ENCODE data around the gene GAB2.

GAB2 gene

DNA sequence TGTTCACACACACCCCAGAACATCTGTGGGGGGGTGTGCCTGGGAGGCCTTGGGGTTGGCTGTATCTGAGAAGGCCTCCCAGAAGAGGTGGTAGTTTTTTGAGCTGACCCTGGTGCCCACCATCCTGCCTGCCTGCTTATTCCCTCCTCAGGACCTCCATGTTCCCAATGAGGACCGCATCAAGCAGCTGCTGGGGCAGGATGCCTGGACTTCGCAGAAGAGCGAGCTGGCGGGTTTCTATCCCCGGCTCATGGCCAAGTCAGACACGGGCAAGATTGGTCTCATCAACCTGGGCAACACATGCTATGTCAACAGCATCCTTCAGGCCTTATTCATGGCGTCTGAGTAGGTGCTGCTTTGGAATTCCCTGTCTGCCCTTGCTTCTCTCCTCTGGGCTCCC lies 211.9 kb downstream of the GAB2 start:
- no peak overlapping the region for H3K27ac ChIP-seq (ENCODE audit: low read depth, low read length)
- no peak overlapping the region for H3K4me3 ChIP-seq (ENCODE audit: low read depth in 1 of 2, low read length in 2 of 2)
- H3K4me1 ChIP-seq (ENCODE audit: control insufficient read depth in 1 of 2, insufficient read depth in 2 of 2, low read length in 2 of 2): peaks cover 4 to 10% of the 10 kb centered on the region in 2 donors
- H3K9me3 ChIP-seq (ENCODE audit: control insufficient read depth in 1 of 2, low read length in 2 of 2): no peaks in the 10 kb centered on the region
- H3K27me3 ChIP-seq (ENCODE audit: control insufficient read depth in 1 of 2, insufficient read depth in 2 of 2, low read length in 2 of 2): no peaks in the 10 kb centered on the region
- H3K36me3 ChIP-seq (ENCODE audit: control insufficient read depth in 1 of 2, insufficient read depth in 2 of 2, low read length in 2 of 2): peaks cover 5 to 26% of the 10 kb centered on the region in 2 donors
- H3K9ac ChIP-seq (ENCODE audit: low read depth in 1 of 2, low read length in 2 of 2): no peak overlapping the region

DNA sequence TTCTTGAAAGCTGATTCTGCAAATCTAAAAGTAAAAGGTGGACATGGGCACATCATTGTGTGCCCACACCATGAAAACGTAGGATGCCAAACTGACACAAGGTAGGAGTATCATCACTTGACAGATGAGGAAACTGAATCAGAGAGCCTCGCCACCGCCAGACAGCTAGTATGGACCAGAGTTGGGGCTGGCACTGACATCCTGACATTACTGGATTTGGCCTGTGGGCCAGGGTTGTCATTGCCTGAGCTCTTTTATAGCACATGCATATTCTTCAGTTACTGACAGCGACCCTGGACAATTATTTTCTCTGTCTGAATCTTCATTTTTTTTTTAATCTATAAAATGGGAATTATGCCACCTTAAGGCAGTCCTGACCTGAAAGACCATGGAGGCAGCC lies 212.4 kb downstream of the GAB2 start:
- Histone ChIP-seq H3K27me3 (ENCODE audit: control insufficient read depth in 1 of 2, insufficient read depth in 2 of 2, low read length in 2 of 2) (no peaks in the 10 kb centered on the region), H3K4me3 (ENCODE audit: low read depth in 1 of 2, low read length in 2 of 2) (no peak overlapping the region), H3K9ac (ENCODE audit: low read depth in 1 of 2, low read length in 2 of 2) (no peak overlapping the region), H3K9me3 (ENCODE audit: control insufficient read depth in 1 of 2, low read length in 2 of 2) (no peaks in the 10 kb centered on the region), H3K36me3 (ENCODE audit: control insufficient read depth in 1 of 2, insufficient read depth in 2 of 2, low read length in 2 of 2) (peaks cover 2 to 30% of the 10 kb centered on the region in 2 donors), H3K4me1 (ENCODE audit: control insufficient read depth in 1 of 2, insufficient read depth in 2 of 2, low read length in 2 of 2) (peaks cover 4 to 10% of the 10 kb centered on the region in 2 donors), H3K27ac (ENCODE audit: low read depth, low read length) (no peak overlapping the region)

DNA sequence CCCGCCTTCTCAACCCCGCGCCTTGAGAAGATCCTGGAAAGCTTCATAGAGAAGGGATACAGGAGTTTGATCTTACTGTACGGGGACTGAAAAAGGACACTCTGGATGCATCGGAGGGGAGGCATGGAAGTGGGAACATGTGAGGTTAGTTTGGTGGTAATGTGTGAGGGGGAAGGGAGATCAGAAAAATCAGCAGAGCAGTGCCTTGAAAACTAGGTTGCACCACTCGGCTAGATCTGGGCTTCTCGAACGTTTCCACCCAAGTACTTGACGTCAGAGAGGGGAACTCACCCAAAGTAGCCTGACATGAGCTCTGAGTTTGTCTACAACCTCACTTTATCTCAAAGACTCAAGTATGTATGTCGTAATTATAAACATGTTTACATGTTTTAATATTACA lies 214.4 kb downstream of the GAB2 start:
- no peaks in the 10 kb centered on the region for H3K27me3 ChIP-seq (ENCODE audit: control insufficient read depth in 1 of 2, insufficient read depth in 2 of 2, low read length in 2 of 2)
- H3K9ac ChIP-seq (ENCODE audit: low read depth in 1 of 2, low read length in 2 of 2): no peak overlapping the region
- peaks cover 4 to 10% of the 10 kb centered on the region in 2 donors for H3K4me1 ChIP-seq (ENCODE audit: control insufficient read depth in 1 of 2, insufficient read depth in 2 of 2, low read length in 2 of 2)
- H3K9me3 ChIP-seq (ENCODE audit: control insufficient read depth in 1 of 2, low read length in 2 of 2): no peaks in the 10 kb centered on the region
- H3K4me3 ChIP-seq (ENCODE audit: low read depth in 1 of 2, low read length in 2 of 2): peak overlapping the region; percentile 40 to 42
- H3K27ac ChIP-seq (ENCODE audit: low read depth, low read length): no peak overlapping the region
- H3K36me3 ChIP-seq (ENCODE audit: control insufficient read depth in 1 of 2, insufficient read depth in 2 of 2, low read length in 2 of 2): peaks cover 2 to 31% of the 10 kb centered on the region in 2 donors

DNA sequence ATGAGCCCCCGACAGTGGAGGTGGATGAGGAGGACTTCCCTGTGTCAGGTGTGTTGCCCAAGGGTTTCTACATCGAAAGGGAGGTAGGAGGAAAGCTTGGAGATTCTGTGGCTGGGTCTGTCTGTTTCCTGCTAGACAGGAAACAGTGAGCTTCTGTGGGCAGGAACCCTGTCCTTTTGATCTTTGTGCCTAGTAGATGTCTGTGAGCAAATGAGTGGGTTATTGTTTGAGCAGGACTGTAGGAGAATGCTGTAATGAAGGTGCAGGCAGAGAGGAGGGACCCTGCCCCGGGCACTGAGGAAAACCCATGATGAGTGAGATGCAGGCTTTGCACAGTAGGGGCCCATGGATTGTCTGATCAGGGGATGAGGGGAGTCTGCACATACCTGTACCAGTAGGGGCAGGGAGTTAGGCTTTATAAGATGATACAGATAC lies 214.9 kb downstream of the GAB2 start:
- Histone ChIP-seq H3K4me1 (ENCODE audit: control insufficient read depth in 1 of 2, insufficient read depth in 2 of 2, low read length in 2 of 2) (peaks cover 4 to 10% of the 10 kb centered on the region in 2 donors), H3K4me3 (ENCODE audit: low read depth in 1 of 2, low read length in 2 of 2) (peak overlapping the region; percentile 40 to 42), H3K27me3 (ENCODE audit: control insufficient read depth in 1 of 2, insufficient read depth in 2 of 2, low read length in 2 of 2) (no peaks in the 10 kb centered on the region), H3K9ac (ENCODE audit: low read depth in 1 of 2, low read length in 2 of 2) (no peak overlapping the region), H3K27ac (ENCODE audit: low read depth, low read length) (no peak overlapping the region), H3K9me3 (ENCODE audit: control insufficient read depth in 1 of 2, low read length in 2 of 2) (no peaks in the 10 kb centered on the region), H3K36me3 (ENCODE audit: control insufficient read depth in 1 of 2, insufficient read depth in 2 of 2, low read length in 2 of 2) (peaks cover 2 to 35% of the 10 kb centered on the region in 2 donors)

DNA sequence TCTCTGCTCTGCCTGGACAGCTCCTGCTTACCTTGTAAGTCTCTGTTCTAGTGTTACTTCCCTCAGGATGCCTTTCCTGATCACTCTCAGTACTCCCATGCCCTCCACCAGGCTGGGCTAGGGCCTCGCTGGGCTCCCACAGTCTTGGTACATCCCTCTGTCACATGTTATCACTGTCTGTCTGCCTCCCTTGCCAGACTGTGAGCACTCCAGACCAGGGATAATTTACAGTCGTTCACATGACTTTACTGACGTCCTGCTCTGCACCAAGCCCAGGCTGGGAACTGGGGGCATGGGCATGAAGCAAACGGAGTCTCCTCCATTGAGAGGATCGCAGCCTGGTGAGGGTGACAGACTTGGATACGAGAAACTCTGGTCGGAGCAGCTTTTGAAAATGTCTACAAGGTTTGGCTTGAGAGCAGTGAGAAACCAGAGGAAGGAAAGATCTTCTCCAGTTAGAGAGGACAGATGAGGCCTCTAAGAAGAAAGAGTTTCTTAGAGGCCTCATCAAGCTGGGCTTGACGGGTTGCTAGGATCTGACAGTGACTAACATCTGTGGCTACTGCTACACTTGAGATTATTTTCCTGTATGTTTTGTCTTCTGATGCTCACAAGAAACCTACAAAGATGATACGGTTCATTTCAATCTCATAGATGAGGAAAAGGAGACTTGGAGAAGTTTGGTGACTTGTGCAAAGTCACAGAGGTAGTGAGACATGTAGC lies 216.4 kb downstream of the GAB2 start:
- Histone ChIP-seq H3K4me1 (ENCODE audit: control insufficient read depth in 1 of 2, insufficient read depth in 2 of 2, low read length in 2 of 2) (peaks cover 4 to 10% of the 10 kb centered on the region in 2 donors), H3K4me3 (ENCODE audit: low read depth in 1 of 2, low read length in 2 of 2) (no peak overlapping the region), H3K27me3 (ENCODE audit: control insufficient read depth in 1 of 2, insufficient read depth in 2 of 2, low read length in 2 of 2) (no peaks in the 10 kb centered on the region), H3K9me3 (ENCODE audit: control insufficient read depth in 1 of 2, low read length in 2 of 2) (no peaks in the 10 kb centered on the region), H3K27ac (ENCODE audit: low read depth, low read length) (no peak overlapping the region), H3K9ac (ENCODE audit: low read depth in 1 of 2, low read length in 2 of 2) (no peak overlapping the region), H3K36me3 (ENCODE audit: control insufficient read depth in 1 of 2, insufficient read depth in 2 of 2, low read length in 2 of 2) (peaks cover 2 to 37% of the 10 kb centered on the region in 2 donors)

DNA sequence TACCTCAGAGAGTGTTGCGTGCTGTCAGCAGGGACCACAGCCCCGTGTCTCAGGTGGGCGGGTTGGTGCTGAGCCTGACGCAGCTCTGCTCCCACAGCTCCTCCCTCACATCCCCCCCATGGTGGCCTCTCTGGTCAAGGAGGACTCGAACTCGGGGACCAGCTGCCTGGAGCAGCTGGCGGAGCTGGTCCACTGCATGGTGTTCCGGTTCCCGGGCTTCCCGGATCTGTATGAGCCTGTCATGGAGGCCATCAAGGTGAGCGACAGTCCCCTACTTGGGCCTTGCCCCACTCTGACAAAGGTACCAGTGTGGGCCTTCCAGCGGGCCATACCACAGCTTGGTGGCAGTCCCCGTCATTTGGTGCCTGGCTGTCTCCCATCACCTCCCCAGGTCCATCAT lies 217.1 kb downstream of the GAB2 start:
- H3K4me1 ChIP-seq (ENCODE audit: control insufficient read depth in 1 of 2, insufficient read depth in 2 of 2, low read length in 2 of 2): peaks cover 4 to 10% of the 10 kb centered on the region in 2 donors
- no peaks in the 10 kb centered on the region for H3K27me3 ChIP-seq (ENCODE audit: control insufficient read depth in 1 of 2, insufficient read depth in 2 of 2, low read length in 2 of 2)
- no peak overlapping the region for H3K27ac ChIP-seq (ENCODE audit: low read depth, low read length)
- no peak overlapping the region for H3K9ac ChIP-seq (ENCODE audit: low read depth in 1 of 2, low read length in 2 of 2)
- no peaks in the 10 kb centered on the region for H3K9me3 ChIP-seq (ENCODE audit: control insufficient read depth in 1 of 2, low read length in 2 of 2)
- peaks cover 0 to 37% of the 10 kb centered on the region in 2 donors for H3K36me3 ChIP-seq (ENCODE audit: control insufficient read depth in 1 of 2, insufficient read depth in 2 of 2, low read length in 2 of 2)
- H3K4me3 ChIP-seq (ENCODE audit: low read depth in 1 of 2, low read length in 2 of 2): no peak overlapping the region

DNA sequence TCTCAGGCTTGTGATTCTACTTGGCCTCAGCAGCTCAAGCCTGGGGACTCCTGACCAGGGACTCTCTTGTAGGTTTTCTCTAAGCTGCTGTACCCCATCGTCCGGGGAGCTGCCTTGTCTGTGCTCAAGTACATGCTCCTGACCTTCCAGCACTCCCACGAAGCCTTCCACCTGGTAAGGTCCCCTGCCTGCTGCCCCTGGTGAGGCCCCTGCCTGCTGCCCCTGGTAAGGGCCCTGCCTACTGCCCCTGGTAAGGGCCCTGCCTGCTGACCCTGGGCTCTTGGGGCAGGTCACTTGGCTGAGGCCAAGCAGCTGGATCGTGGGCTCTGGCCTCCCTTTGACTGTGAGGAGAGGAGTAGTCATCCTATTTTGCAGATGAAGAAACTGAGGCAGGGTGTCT lies 217.6 kb downstream of the GAB2 start:
- Histone ChIP-seq H3K4me1 (ENCODE audit: control insufficient read depth in 1 of 2, insufficient read depth in 2 of 2, low read length in 2 of 2) (peaks cover 6 to 12% of the 10 kb centered on the region in 2 donors), H3K9me3 (ENCODE audit: control insufficient read depth in 1 of 2, low read length in 2 of 2) (no peaks in the 10 kb centered on the region), H3K9ac (ENCODE audit: low read depth in 1 of 2, low read length in 2 of 2) (no peak overlapping the region), H3K4me3 (ENCODE audit: low read depth in 1 of 2, low read length in 2 of 2) (no peak overlapping the region), H3K27me3 (ENCODE audit: control insufficient read depth in 1 of 2, insufficient read depth in 2 of 2, low read length in 2 of 2) (no peaks in the 10 kb centered on the region), H3K36me3 (ENCODE audit: control insufficient read depth in 1 of 2, insufficient read depth in 2 of 2, low read length in 2 of 2) (peaks cover 0 to 33% of the 10 kb centered on the region in 2 donors), H3K27ac (ENCODE audit: low read depth, low read length) (no peak overlapping the region)

DNA sequence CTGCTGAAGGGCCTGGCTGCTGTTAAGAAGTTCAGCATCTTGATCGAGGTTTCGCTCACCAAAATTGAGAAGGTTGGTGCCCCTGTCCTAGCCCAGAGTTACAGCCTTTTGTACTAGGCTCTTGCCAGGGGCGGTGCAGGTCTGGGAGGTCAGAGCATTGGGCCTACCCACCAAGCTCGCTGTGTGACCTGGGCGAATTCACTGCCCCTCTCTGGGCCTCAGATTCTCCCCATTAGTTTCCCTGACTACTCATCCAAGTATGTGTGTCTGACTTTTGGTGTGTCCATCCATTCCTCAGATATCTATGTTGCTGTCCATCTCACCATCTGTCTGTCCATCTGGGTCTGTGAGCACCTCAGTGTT lies 218.0 kb downstream of the GAB2 start:
- peaks cover 10 to 16% of the 10 kb centered on the region in 2 donors for H3K4me1 ChIP-seq (ENCODE audit: control insufficient read depth in 1 of 2, insufficient read depth in 2 of 2, low read length in 2 of 2)
- peaks cover 0 to 32% of the 10 kb centered on the region in 2 donors for H3K36me3 ChIP-seq (ENCODE audit: control insufficient read depth in 1 of 2, insufficient read depth in 2 of 2, low read length in 2 of 2)
- H3K9ac ChIP-seq (ENCODE audit: low read depth in 1 of 2, low read length in 2 of 2): no peak overlapping the region
- no peaks in the 10 kb centered on the region for H3K9me3 ChIP-seq (ENCODE audit: control insufficient read depth in 1 of 2, low read length in 2 of 2)
- H3K4me3 ChIP-seq (ENCODE audit: low read depth in 1 of 2, low read length in 2 of 2): no peak overlapping the region
- no peak overlapping the region for H3K27ac ChIP-seq (ENCODE audit: low read depth, low read length)
- no peaks in the 10 kb centered on the region for H3K27me3 ChIP-seq (ENCODE audit: control insufficient read depth in 1 of 2, insufficient read depth in 2 of 2, low read length in 2 of 2)

DNA sequence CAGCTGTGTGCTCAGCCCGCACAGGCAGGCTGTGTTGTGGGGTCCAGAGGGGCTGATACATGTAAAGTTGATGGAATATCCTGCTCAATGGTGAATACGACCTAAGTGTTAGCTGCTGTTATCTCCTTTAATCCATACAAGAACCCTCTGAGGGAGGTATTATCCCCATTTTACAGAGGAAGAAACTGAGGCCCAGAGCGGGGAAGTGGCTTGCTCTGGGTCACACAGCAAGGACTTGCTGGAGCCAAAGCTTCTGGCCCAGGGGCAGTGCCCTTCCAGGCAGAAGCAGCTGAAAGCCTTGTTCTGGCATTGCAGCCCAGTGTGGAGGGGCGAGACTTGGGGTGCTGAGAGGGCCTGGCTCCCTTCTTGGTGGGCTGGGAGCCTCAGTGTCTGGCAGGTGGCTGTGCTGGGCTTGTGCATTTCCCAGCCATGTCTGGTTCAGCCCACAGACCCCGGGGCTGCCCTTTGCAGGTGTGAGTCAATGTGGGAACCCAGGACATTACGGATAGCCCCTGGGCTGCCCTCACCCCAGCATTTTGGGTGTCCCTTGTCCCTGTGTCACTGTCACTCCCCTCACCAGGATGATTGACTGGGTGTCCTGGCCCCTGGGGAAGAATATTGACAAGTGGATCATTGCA lies 218.5 kb downstream of the GAB2 start:
- Histone ChIP-seq H3K36me3 (ENCODE audit: control insufficient read depth in 1 of 2, insufficient read depth in 2 of 2, low read length in 2 of 2) (peaks cover 0 to 32% of the 10 kb centered on the region in 2 donors), H3K9ac (ENCODE audit: low read depth in 1 of 2, low read length in 2 of 2) (no peak overlapping the region)

DNA sequence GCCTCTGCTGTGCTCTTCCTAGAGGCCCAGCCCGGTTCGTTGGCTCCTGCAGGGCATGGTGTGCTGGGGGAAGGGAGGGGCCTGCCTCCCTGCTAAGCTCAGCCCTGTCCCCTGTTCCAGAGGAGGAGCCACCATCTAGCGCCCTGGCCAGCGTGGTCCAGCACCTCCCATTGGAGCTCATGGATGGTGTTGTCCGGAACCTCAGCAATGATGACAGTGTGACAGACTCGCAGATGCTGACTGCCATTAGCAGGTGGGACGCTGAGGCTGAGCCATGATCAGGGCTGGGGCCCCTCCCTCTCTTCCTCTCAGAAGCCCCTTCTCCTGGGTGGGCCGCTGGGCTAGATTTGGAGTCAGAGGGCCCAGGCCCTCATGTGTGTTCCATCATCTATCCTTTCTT lies 219.8 kb downstream of the GAB2 start:
- Histone ChIP-seq H3K4me3 (ENCODE audit: low read depth in 1 of 2, low read length in 2 of 2) (no peak overlapping the region), H3K27me3 (ENCODE audit: control insufficient read depth in 1 of 2, insufficient read depth in 2 of 2, low read length in 2 of 2) (no peaks in the 10 kb centered on the region), H3K4me1 (ENCODE audit: control insufficient read depth in 1 of 2, insufficient read depth in 2 of 2, low read length in 2 of 2) (peaks cover 16 to 20% of the 10 kb centered on the region in 2 donors), H3K9me3 (ENCODE audit: control insufficient read depth in 1 of 2, low read length in 2 of 2) (no peaks in the 10 kb centered on the region), H3K9ac (ENCODE audit: low read depth in 1 of 2, low read length in 2 of 2) (no peak overlapping the region), H3K27ac (ENCODE audit: low read depth, low read length) (no peak overlapping the region), H3K36me3 (ENCODE audit: control insufficient read depth in 1 of 2, insufficient read depth in 2 of 2, low read length in 2 of 2) (peaks cover 0 to 32% of the 10 kb centered on the region in 2 donors)

More for the DNA sequence above, 218.5 kb downstream of the GAB2 start:
- Histone ChIP-seq H3K4me1 (ENCODE audit: control insufficient read depth in 1 of 2, insufficient read depth in 2 of 2, low read length in 2 of 2) (peaks cover 15 to 20% of the 10 kb centered on the region in 2 donors), H3K27ac (ENCODE audit: low read depth, low read length) (no peak overlapping the region), H3K27me3 (ENCODE audit: control insufficient read depth in 1 of 2, insufficient read depth in 2 of 2, low read length in 2 of 2) (no peaks in the 10 kb centered on the region), H3K9me3 (ENCODE audit: control insufficient read depth in 1 of 2, low read length in 2 of 2) (no peaks in the 10 kb centered on the region), H3K4me3 (ENCODE audit: low read depth in 1 of 2, low read length in 2 of 2) (no peak overlapping the region)
